K562 (cell line): Measurements from ENCODE around the gene ZNF648.

Experiments
- RAD21 ChIP-seq, 2 experiments: fragments of 250-450 bp in 1 of 2; fragments of 450-650 bp in 1 of 2; sonication (Bioruptor Pico) in 1 of 2; formaldehyde crosslinking in 1 of 2; IDR thresholded peaks in 1 of 2; conservative IDR thresholded peaks in 1 of 2; 2 replicates each; pipeline versions ENCODE4 v1.4.0 to v1.8.0; 2020 to 2022; ENCODE audit warnings: mild to moderate bottlenecking in 2 of 2, moderate library complexity in 1 of 2
- SRSF3 ChIP-seq: fragments of 200-400 bp; formaldehyde crosslinking; IDR thresholded peaks from 2 replicates; pipeline ENCODE4 v1.6.1; 2016; ENCODE audit warnings: mild to moderate bottlenecking, low read length, moderate library complexity; ENCODE audit not compliant: insufficient read depth
- ZC3H11A ChIP-seq: IDR thresholded peaks from 2 replicates; pipeline ENCODE4 v1.6.1; 2012; ENCODE audit warnings: low read depth, low read length, improper control_type of control experiment
- TF ChIP-seq, protein P1 (sequence below), 3 experiments: IDR thresholded peaks in 2 of 3; conservative IDR thresholded peaks in 1 of 3; 2 replicates each; pipeline ENCODE4 v1.5.1; 2011 to 2012; ENCODE audit warnings: low read length in 3 of 3, mild to moderate bottlenecking in 3 of 3, control low read depth in 2 of 3, improper control_type of control experiment in 1 of 3, inconsistent platforms in 1 of 3, low read depth in 1 of 3, mixed read lengths in 1 of 3, moderate library complexity in 1 of 3; ENCODE audit not compliant: insufficient read depth in 2 of 3

DNA sequence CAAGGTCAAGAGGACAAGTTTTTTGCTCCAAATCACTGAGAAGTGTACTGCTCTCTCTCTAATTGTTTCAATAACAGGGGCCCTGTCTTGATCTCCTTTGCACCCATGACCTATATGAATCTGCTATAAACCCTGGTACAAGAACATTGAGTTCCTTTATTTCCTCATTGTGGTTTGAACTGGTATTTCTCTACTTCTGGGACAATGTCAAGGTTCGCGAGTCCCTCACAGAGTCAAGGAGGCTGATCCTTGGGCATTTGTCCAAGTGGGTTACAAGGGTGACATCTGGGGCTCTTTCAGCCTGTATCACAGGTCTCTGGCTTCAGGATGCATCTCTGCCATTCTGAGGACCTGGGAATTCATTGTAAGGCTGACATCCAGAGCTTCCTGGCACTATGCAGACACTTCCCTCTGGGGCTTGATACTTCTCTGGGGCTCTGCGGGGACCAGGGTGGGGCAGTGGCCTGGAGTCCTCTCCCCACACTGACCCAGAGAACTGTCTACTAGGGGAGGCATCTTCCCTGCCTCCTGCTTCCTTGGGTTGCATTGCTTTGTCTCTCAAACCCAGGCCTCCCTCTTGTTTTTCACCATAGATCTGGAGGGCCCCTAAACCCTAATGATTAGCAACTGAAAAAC, 22.5 kb upstream of the ZNF648 start:
- TF ChIP-seq RAD21 (CRISPR knock-in tag; conservative IDR thresholded peaks at IDR 0.05 in 1 of 2, IDR thresholded peaks at IDR 0.05 in 1 of 2) (no peak), SRSF3 (no peak), ZC3H11A (no peak)
- TF ChIP-seq, protein P1, sequence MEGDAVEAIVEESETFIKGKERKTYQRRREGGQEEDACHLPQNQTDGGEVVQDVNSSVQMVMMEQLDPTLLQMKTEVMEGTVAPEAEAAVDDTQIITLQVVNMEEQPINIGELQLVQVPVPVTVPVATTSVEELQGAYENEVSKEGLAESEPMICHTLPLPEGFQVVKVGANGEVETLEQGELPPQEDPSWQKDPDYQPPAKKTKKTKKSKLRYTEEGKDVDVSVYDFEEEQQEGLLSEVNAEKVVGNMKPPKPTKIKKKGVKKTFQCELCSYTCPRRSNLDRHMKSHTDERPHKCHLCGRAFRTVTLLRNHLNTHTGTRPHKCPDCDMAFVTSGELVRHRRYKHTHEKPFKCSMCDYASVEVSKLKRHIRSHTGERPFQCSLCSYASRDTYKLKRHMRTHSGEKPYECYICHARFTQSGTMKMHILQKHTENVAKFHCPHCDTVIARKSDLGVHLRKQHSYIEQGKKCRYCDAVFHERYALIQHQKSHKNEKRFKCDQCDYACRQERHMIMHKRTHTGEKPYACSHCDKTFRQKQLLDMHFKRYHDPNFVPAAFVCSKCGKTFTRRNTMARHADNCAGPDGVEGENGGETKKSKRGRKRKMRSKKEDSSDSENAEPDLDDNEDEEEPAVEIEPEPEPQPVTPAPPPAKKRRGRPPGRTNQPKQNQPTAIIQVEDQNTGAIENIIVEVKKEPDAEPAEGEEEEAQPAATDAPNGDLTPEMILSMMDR (IDR thresholded peaks at IDR 0.05 in 2 of 3, conservative IDR thresholded peaks at IDR 0.05 in 1 of 3; ENCODE audit: insufficient read depth in 2 of 3, low read depth in 1 of 3, low read length in 3 of 3), result no peak
